UCSD-AML1 (cell line): Measurements from ENCODE around the gene FAM118B.
"Not testable (repeated sequence)": the region's sequence is repeated elsewhere in the genome, so short reads cannot be mapped to it uniquely, and the experiment has no call there.

Source experiments
- DNase-seq: peaks from one replicate; lab custom pipeline; 2025; ENCODE audit not compliant: unreplicated experiment; lab: John Stamatoyannopoulos, UW

FAM118B gene

GRCh38 chr11:126308771-126309170 is 97.2 kb downstream of the FAM118B start:
- not testable (repeated sequence) for DNase-seq

DNA sequence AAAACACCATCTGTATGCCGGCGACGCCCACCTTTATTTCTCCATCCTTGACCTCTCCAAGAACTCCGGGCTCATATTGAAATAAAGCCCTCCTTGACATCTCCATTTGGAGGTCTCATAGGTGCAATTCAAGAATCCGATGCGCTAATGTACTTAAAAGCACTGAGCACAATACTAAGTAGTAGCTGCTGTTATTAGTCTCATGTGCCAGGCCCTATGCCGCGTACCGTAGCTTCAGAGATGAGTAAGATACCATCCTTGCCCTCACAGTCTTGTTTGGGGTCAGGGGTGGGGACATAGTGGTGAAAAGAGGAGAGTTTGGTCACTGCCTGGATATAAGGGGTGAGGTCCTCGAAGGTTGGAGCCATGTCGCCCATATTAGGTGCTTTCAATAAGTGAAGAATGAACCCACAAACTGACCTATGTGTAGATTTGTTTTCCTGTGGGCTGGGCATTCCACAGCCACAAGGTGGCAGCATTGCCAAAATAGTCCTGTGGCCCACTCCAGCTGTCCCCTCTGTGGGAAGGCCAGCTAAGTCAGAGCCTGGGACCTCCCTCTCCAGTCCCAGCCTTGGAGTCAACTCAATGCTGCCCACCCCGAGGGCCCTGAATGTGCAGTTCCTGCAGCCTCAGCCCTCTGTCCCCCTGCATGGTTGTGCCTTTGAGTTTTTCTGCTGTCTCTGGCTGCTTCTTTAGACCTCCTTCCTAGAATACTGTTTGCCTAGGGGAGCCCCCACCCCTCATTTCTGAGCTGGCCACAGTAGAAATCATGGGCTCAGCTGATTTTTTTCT is 98.8 kb downstream of the FAM118B start:
- DNase-seq = peak; percentile 77

DNA sequence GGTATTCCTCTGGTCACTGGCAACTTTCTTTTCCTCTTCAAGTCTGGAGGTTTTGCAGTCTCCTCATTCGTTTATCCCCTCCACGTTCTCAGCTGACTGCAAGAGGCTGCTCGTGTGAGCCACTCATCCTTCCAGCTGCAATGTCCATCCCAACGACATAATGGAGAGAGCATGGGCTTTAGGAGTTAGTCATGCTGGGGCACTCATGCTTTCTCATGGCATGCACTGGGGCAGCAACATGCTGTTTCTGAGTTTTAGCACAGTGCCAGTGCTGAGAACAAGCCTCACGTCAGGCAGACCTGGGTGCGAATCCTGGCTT is 99.4 kb downstream of the FAM118B start:
- no peak for DNase-seq

DNA sequence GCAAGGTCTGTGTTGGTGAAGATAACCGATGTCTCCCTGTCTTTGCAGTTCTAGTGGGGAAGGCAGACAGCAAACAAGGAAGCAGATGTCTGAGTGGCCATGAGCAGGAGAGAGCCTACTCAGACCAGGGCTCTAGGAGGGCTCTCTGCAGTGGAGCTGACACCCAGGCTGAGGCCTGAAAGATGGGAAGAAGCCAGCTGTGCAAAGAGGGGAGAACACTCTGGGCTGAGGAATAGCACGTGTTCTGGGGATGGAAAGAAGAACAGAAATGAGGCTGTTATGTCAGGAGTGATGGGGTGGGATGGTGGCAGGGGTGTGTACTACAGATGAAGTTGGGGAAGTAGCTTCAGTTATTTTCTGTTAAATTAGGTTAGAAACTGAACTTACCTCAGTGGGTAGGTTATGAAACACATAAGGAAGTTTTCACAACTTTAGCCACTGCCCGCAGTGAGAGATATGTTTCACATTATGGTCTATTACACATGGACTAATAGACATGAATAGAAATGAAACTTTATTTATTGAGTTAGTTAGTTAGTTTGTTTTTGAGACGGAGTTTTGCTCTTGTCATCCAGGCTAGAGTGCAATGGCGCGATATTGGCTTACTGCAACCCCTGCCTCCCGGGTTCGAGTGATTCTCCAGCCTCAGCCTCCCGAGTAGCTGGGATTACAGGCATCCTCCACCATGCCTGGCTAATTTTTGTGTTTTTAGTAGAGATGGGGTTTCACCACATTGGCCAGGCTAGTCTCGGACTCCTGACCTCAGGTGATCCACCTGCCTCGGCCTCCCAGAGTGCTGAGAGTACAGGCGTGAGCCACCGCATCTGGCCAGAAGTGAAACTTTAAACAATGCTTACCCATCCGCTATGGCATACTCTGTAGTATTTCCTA is 100.1 kb downstream of the FAM118B start:
- DNase-seq = no peak
